Fibroblast of lung (primary cell): Measurements from ENCODE around the gene TSHZ2. TPM values are rescaled to one million over a fixed set of nuclear protein-coding genes. Genes with fewer than 3 reads are reported as not detected.

Source experiments
- DNase-seq, 2 donors: peaks; one replicate each; pipeline versions ENCODE4 v3.0.0 to v3.0.0-alpha.2; 2010; ENCODE audit warnings: low read depth in 2 of 2
- H2AFZ ChIP-seq: 2 replicates; pipeline ENCODE4 v1.5.1; 2012; ENCODE audit warnings: low read length, control low read depth, inconsistent platforms
- H3K27ac ChIP-seq: 2 replicates; pipeline ENCODE4 v1.5.1; 2011; ENCODE audit warnings: low read length, control low read depth; ENCODE audit not compliant: insufficient read depth
- H3K27me3 ChIP-seq: 2 replicates; pipeline ENCODE4 v1.5.1; 2011; ENCODE audit warnings: mild to moderate bottlenecking, low read length; ENCODE audit not compliant: control insufficient read depth, insufficient read depth
- H3K36me3 ChIP-seq: 2 replicates; pipeline ENCODE4 v1.5.1; 2011; ENCODE audit warnings: low read length; ENCODE audit not compliant: control insufficient read depth, insufficient read depth
- H3K4me1 ChIP-seq: 2 replicates; pipeline ENCODE4 v1.5.1; 2011; ENCODE audit warnings: low read length; ENCODE audit not compliant: control insufficient read depth, insufficient read depth; ENCODE audit errors: extremely low read depth
- H3K4me2 ChIP-seq: 2 replicates; pipeline ENCODE4 v1.5.1; 2011; ENCODE audit warnings: low read length, control low read depth; ENCODE audit not compliant: insufficient read depth; ENCODE audit errors: extremely low read depth
- H3K4me3 ChIP-seq, 4 experiments: fragments of 200-600 bp in 1 of 4; sonication (generic) in 1 of 4; replicated peaks in 1 of 4; 2 replicates each; pipeline ENCODE4 v1.5.1; 2011 to 2016; ENCODE audit warnings: low read length in 4 of 4, low read depth in 3 of 4, mild to moderate bottlenecking in 3 of 4, control low read depth in 2 of 4, inconsistent platforms in 1 of 4, mixed read lengths in 1 of 4; ENCODE audit not compliant: insufficient read depth in 1 of 4; ENCODE audit errors: control extremely low read depth in 1 of 4
- H3K79me2 ChIP-seq: 2 replicates; pipeline ENCODE4 v1.5.1; 2012; ENCODE audit warnings: mild to moderate bottlenecking, low read length, inconsistent platforms; ENCODE audit not compliant: control insufficient read depth, insufficient read depth
- H3K9ac ChIP-seq: 2 replicates; pipeline ENCODE4 v1.5.1; 2011; ENCODE audit warnings: mild to moderate bottlenecking, low read length, control low read depth; ENCODE audit not compliant: insufficient read depth
- H3K9me3 ChIP-seq: 2 replicates; pipeline ENCODE4 v1.5.1; 2012; ENCODE audit warnings: low read depth, low read length; ENCODE audit not compliant: control insufficient read depth, insufficient read depth
- H4K20me1 ChIP-seq: 2 replicates; pipeline ENCODE4 v1.5.1; 2011; ENCODE audit warnings: low read length; ENCODE audit not compliant: control insufficient read depth, insufficient read depth; ENCODE audit errors: extremely low read depth
- CTCF ChIP-seq, 2 donors: IDR thresholded peaks in 1 of 2; conservative IDR thresholded peaks in 1 of 2; 1 replicate in 1 of 2; 2 replicates in 1 of 2; pipeline ENCODE4 v1.5.1; 2011 to 2012; ENCODE audit warnings: low read length in 2 of 2, control low read depth in 1 of 2, inconsistent platforms in 1 of 2, low read depth in 1 of 2, mild to moderate bottlenecking in 1 of 2
- EZH2 ChIP-seq: IDR thresholded peaks from 2 replicates; pipeline ENCODE4 v1.5.1; 2012; ENCODE audit warnings: low read length, control low read depth, mild to moderate bottlenecking; ENCODE audit errors: missing control alignments
- polyA plus RNA-seq, 2 donors: library from polyadenylated mRNA; depleted of rRNA in 1 of 2; stranded (reverse) in 1 of 2; unstranded in 1 of 2; fragments of >200 nt; gene quantifications; 2 replicates each; pipeline ENCODE4 v1.2.1, GENCODE V29; 2011 to 2012; ENCODE audit warnings: missing spikeins in 1 of 2
- total RNA-seq: library from RNA; depleted of rRNA; stranded (reverse); fragments of >200 nt; gene quantifications from 2 replicates; pipeline ENCODE4 v1.2.1, GENCODE V29; 2014

TSHZ2 gene
- total and polyA plus RNA-seq, 2 donors (not counting 1 experiment from before 2014, with no cell fraction given), result 0.15 to 2.6 TPM

DNA sequence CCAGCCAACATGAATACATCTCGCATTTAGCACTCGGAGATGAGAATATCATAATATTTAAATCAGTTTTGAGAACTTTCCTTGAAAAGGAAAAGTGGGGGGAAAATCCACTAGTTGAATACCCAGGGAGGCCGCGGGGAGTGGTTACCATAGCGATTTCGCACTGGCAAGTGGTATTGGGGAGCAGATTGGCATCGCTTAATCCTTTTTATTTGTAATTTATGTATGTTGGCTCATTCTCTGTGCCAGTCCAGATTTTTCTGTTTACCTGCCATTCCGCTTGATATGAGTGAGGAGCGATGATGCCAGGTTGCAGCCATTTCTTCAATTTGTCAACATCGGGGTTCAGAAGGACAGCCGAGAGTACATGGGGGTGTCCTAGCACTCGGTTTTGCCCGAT, 329.7 kb downstream of the TSHZ2 start:
- no peaks in the 10 kb centered on the region for H3K79me2 ChIP-seq
- no peak overlapping the region for H2AFZ ChIP-seq
- no peaks in the 10 kb centered on the region for H3K4me1 ChIP-seq
- TF ChIP-seq EZH2 (no peak), CTCF (conservative IDR thresholded peaks at IDR 0.05 in 1 of 2, IDR thresholded peaks at IDR 0.05 in 1 of 2; ENCODE audit: low read depth in 1 of 2, low read length in 2 of 2) (no peak)
- no peaks in the 10 kb centered on the region for H3K9me3 ChIP-seq
- no peak overlapping the region for H3K9ac ChIP-seq
- no peaks in the 10 kb centered on the region for H4K20me1 ChIP-seq
- DNase-seq, result no peak
- H3K36me3 ChIP-seq, result no peaks in the 10 kb centered on the region
- no peak overlapping the region for H3K4me3 ChIP-seq
- H3K4me2 ChIP-seq, result no peak overlapping the region
- no peaks in the 10 kb centered on the region for H3K27me3 ChIP-seq
- H3K27ac ChIP-seq, result no peak overlapping the region

DNA sequence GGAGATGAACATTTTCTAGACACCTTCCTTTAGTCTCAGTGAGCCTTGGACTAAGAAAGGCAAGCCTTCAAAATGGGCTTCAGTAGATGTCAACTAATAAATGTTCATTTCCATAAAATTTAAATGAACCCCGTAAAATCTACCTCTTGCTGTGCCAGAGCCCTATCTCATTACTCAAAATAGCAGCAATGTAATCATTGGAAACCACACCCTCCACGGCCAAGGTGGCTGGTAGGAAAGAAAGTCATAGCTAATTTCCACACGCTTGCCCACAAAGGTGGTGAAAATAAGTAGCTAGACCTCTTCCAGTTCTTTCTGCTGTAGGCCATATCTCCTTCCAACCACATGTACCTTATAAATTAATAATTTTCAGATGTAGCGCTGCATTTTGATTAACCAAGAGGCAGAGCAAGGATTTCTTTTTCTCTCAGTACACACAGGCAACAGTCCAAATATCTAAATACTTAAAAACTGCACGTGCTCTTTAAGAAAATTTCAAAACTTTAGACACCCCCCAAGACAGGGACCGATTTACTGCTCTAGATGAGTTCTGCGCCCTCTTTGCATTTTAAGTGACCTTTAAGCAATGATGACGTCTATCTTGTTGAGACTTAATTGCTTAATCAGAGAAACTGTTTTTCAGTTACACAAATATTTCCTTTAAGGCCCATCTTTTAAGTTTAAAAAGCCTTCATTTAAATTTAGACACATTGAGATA, 330.7 kb downstream of the TSHZ2 start:
- Histone ChIP-seq H3K4me3 (no peak overlapping the region), H3K9me3 (no peaks in the 10 kb centered on the region), H2AFZ (no peak overlapping the region), H3K4me2 (no peak overlapping the region), H4K20me1 (no peaks in the 10 kb centered on the region), H3K27me3 (no peaks in the 10 kb centered on the region), H3K27ac (no peak overlapping the region), H3K9ac (no peak overlapping the region), H3K79me2 (no peaks in the 10 kb centered on the region), H3K36me3 (no peaks in the 10 kb centered on the region), H3K4me1 (no peaks in the 10 kb centered on the region)
- TF ChIP-seq CTCF (conservative IDR thresholded peaks at IDR 0.05 in 1 of 2, IDR thresholded peaks at IDR 0.05 in 1 of 2; ENCODE audit: low read depth in 1 of 2, low read length in 2 of 2) (no peak), EZH2 (no peak)
- peak in 1 of 2 donors; percentile 39 for DNase-seq

DNA sequence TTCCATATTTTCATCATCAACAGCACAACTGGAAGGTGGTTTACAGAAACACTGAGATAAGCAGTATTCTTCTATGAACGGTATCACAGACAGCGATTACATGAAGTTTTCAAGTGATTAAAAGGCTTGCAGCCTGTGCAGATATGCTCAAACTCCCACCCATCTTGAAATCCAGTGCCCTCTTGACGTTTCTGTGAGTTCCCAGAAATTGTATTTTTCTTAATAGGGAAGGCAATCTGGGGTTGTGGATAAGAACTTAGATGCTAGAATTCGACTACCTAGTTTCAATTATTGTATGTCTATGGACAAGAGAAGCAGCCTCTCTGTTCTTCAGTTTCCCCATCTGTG, 331.2 kb downstream of the TSHZ2 start:
- Histone ChIP-seq H3K79me2 (no peaks in the 10 kb centered on the region), H3K9me3 (no peaks in the 10 kb centered on the region), H2AFZ (no peak overlapping the region), H3K27me3 (no peaks in the 10 kb centered on the region), H4K20me1 (no peaks in the 10 kb centered on the region), H3K4me1 (no peaks in the 10 kb centered on the region), H3K27ac (no peak overlapping the region), H3K36me3 (no peaks in the 10 kb centered on the region), H3K4me3 (no peak overlapping the region), H3K9ac (no peak overlapping the region), H3K4me2 (no peak overlapping the region)
- DNase-seq, result no peak
- TF ChIP-seq CTCF (conservative IDR thresholded peaks at IDR 0.05 in 1 of 2, IDR thresholded peaks at IDR 0.05 in 1 of 2; ENCODE audit: low read depth in 1 of 2, low read length in 2 of 2) (no peak), EZH2 (no peak)
